ENCODE data around the gene SMIM3.
A peak's percentile ranks its signal among the peaks of the same experiment; 100 is the strongest.

Gene SMIM3

DNA sequence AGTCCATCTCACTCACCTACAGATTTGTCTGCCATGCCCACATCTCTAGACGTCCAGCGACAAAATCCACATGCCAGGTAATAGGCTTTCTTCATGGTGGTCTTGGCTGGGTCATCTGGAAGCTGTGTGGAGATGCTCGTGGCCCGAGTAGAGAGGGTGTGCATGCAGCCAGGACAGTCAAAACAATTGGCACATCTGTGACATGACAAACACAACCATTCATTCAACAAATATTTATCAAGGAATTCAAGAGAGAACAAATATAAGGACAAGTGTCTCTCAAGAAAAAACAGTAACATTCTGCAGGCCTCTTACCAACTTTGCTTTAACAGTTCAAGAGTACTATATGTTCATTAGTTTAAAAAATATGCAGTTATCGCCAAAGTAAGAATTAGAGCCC is 25.1 kb upstream of the SMIM3 start:
- Histone ChIP-seq H3K4me1 (ENCODE audit: control insufficient read depth in 1 of 2, insufficient read depth in 2 of 2, low read length in 2 of 2) (peaks cover 5 to 18% of the 10 kb centered on the region in 2 donors), H3K27me3 (ENCODE audit: low read depth, low read length) (no peaks in the 10 kb centered on the region), H3K9me3 (ENCODE audit: control insufficient read depth in 1 of 2, low read length in 2 of 2) (no peaks in the 10 kb centered on the region), H3K4me3 (ENCODE audit: low read depth in 1 of 2, low read length in 2 of 2) (no peak overlapping the region), H3K36me3 (ENCODE audit: control insufficient read depth in 1 of 2, insufficient read depth in 2 of 2, low read length in 2 of 2) (peaks cover 35 to 48% of the 10 kb centered on the region in 2 donors), H3K27ac (ENCODE audit: low read length) (no peak overlapping the region)

DNA sequence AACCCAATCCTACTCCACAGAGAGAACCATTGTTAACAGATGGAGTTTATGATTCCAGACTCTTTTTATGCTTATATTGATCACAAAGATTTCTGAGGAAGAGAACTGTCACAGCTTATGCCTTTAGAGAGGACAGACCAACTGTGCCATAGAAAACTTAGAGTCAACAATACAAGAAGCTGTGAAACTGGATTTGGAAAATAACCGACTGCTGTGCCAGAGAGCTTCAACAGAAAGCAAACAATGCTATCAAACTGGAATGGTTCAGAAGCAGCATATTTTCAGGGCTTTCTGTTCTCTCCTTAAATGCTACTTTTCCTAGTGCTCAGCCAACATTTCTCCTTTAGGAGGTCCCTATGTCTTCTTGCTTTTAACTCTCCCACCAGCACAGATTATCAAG is 24.7 kb upstream of the SMIM3 start:
- Histone ChIP-seq H3K27ac (ENCODE audit: low read length) (no peak overlapping the region), H3K9me3 (ENCODE audit: control insufficient read depth in 1 of 2, low read length in 2 of 2) (no peaks in the 10 kb centered on the region), H3K4me1 (ENCODE audit: control insufficient read depth in 1 of 2, insufficient read depth in 2 of 2, low read length in 2 of 2) (peaks cover 5 to 18% of the 10 kb centered on the region in 2 donors), H3K27me3 (ENCODE audit: low read depth, low read length) (no peaks in the 10 kb centered on the region), H3K4me3 (ENCODE audit: low read depth in 1 of 2, low read length in 2 of 2) (no peak overlapping the region), H3K36me3 (ENCODE audit: control insufficient read depth in 1 of 2, insufficient read depth in 2 of 2, low read length in 2 of 2) (peaks cover 38 to 48% of the 10 kb centered on the region in 2 donors)

DNA sequence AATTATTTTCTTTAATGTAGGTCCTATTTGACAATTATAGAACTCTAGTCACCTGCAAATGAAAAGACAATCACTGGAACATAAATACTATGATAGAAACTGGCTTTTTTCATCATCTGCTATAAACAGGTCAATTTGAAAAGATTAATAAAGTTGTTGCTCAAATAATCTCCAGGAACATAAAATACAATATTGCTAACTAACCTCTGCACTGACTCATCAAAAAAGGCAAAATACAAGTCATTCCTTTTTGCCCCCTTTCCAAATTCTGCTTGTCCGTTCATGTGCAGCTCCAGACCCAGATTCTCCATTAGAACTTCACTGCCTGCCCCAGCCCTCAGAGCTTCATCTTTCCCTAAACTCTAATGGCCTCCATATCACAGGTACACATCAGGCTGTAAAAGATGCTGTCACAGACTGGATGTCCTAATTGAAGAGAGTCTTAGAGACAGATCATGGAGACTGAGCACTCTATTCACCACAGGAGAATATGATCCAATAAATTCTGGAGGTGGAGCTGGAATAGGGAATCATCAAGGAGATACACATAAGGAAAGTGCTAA is 21.4 kb upstream of the SMIM3 start:
- H3K4me3 ChIP-seq (ENCODE audit: low read depth in 1 of 2, low read length in 2 of 2), result peak overlapping the region in 1 of 2 donors; percentile 12
- no peak overlapping the region for H3K27ac ChIP-seq (ENCODE audit: low read length)
- H3K4me1 ChIP-seq (ENCODE audit: control insufficient read depth in 1 of 2, insufficient read depth in 2 of 2, low read length in 2 of 2), result peaks cover 5 to 14% of the 10 kb centered on the region in 2 donors
- no peaks in the 10 kb centered on the region for H3K9me3 ChIP-seq (ENCODE audit: control insufficient read depth in 1 of 2, low read length in 2 of 2)
- H3K27me3 ChIP-seq (ENCODE audit: low read depth, low read length), result no peaks in the 10 kb centered on the region
- H3K36me3 ChIP-seq (ENCODE audit: control insufficient read depth in 1 of 2, insufficient read depth in 2 of 2, low read length in 2 of 2), result peaks cover 24 to 30% of the 10 kb centered on the region in 2 donors

DNA sequence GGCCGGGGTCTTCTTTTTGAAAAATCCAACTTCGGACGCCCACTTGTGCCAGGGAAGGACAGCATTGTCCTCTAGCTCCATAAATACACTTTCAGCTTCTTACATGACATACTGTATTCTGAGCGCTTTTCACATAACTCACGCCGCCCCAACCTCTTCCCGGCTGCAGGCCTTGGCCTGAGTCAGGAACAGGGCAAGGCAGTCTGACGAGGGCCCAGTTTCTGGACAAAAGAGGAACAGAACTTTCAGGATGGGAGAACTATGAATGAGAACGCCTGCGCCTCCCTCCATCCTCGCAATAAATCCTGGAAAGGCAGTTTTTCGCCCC is 20.4 kb upstream of the SMIM3 start:
- Histone ChIP-seq H3K9me3 (ENCODE audit: control insufficient read depth in 1 of 2, low read length in 2 of 2) (no peaks in the 10 kb centered on the region), H3K4me1 (ENCODE audit: control insufficient read depth in 1 of 2, insufficient read depth in 2 of 2, low read length in 2 of 2) (peaks cover 5 to 14% of the 10 kb centered on the region in 2 donors), H3K27ac (ENCODE audit: low read length) (peak overlapping the region; percentile 99), H3K4me3 (ENCODE audit: low read depth in 1 of 2, low read length in 2 of 2) (peak overlapping the region; percentile 77 to 84), H3K27me3 (ENCODE audit: low read depth, low read length) (no peaks in the 10 kb centered on the region), H3K36me3 (ENCODE audit: control insufficient read depth in 1 of 2, insufficient read depth in 2 of 2, low read length in 2 of 2) (peaks cover 17 to 24% of the 10 kb centered on the region in 2 donors)

DNA sequence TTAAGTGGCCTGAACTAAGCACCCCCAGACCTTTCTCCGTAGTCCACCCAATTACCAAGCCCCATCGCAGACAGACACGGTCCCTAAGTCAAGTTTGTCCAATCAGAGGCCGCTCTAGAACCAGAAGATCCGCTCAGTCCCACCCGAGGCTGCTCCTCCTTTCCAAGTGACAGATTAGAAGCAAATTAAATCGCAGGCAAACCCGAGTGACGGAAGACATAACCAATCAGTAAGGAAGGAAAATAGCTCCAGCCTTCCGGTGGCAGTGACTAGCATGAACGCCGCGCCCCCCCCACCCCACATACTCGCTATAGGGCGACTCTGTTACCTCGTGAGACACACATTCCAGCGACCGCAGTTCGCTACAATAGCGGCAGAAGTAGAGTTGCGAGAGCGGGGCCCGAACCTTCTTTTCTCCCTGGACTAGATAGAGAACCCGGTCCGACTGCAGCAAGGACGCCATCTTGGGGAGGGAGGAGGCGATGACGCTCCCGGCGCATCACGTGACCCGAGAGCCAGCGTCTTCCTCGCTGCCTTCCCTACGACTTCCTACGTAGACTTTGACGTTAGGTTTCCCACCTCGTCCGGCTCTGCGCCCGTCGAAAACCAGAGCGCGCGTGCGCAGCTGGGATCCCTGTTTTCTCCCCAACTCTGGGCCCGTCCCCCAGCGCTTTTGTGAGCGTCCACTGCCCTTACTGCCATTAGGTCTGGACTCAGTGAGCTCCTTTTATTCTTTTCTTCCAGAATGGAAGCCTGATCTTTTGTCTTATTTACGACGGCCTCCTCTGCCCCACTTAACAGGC is 19.8 kb upstream of the SMIM3 start, which contains the start of gene DCTN4:
DCTN4 (minus strand) TSS at position 487 of the 803 bp plus-strand sequence; CDS start at position 463, 24 bp downstream.
- Histone ChIP-seq H3K27ac (ENCODE audit: low read length) (peak within 1 kb of the TSS; percentile 99), H3K4me3 (ENCODE audit: low read depth in 1 of 2, low read length in 2 of 2) (peak within 1 kb of the TSS; percentile 77 to 84), H3K36me3 (ENCODE audit: control insufficient read depth in 1 of 2, insufficient read depth in 2 of 2, low read length in 2 of 2) (peaks cover 11 to 20% of the 10 kb centered on the region in 2 donors), H3K4me1 (ENCODE audit: control insufficient read depth in 1 of 2, insufficient read depth in 2 of 2, low read length in 2 of 2) (peaks cover 5 to 14% of the 10 kb centered on the region in 2 donors), H3K27me3 (ENCODE audit: low read depth, low read length) (no peaks in the 10 kb centered on the region), H3K9me3 (ENCODE audit: control insufficient read depth in 1 of 2, low read length in 2 of 2) (no peaks in the 10 kb centered on the region)

DNA sequence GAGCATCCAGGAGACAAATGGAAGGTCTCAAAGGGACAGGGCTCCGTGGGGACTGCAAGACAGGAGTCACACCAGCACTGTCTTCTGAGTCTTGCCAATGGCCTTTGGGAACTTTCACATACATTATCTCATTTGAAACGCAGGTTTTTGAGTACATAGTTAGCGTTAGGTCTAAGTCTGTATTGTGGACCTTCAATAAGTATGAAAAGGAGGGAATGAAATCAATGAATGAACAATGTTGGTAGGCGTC is 19.3 kb upstream of the SMIM3 start:
- Histone ChIP-seq H3K27ac (ENCODE audit: low read length) (peak overlapping the region; percentile 99), H3K36me3 (ENCODE audit: control insufficient read depth in 1 of 2, insufficient read depth in 2 of 2, low read length in 2 of 2) (peaks cover 8 to 15% of the 10 kb centered on the region in 2 donors), H3K9me3 (ENCODE audit: control insufficient read depth in 1 of 2, low read length in 2 of 2) (no peaks in the 10 kb centered on the region), H3K4me1 (ENCODE audit: control insufficient read depth in 1 of 2, insufficient read depth in 2 of 2, low read length in 2 of 2) (peaks cover 5 to 14% of the 10 kb centered on the region in 2 donors), H3K4me3 (ENCODE audit: low read depth in 1 of 2, low read length in 2 of 2) (peak overlapping the region; percentile 77 to 84), H3K27me3 (ENCODE audit: low read depth, low read length) (no peaks in the 10 kb centered on the region)

DNA sequence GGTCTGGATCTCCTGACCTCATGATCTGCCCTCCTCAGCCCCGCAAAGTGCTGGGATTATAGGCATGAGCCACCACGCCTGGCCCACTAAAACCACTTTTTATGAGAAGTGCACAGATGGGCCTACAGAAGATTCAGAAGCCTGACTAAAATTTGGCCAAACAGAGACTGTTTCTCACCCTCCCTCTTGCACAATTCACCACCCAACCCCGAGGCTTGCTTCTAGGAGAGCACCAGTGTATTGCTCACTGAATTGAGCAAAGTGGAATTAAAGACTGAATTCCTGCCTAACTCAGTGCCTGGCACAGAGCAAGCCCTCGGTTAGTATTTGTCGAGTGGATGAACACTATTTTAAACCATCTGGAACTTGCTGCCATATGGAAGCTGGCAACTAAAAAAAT is 16.3 kb upstream of the SMIM3 start:
- no peak overlapping the region for H3K4me3 ChIP-seq (ENCODE audit: low read depth in 1 of 2, low read length in 2 of 2)
- H3K9me3 ChIP-seq (ENCODE audit: control insufficient read depth in 1 of 2, low read length in 2 of 2), result no peaks in the 10 kb centered on the region
- H3K27me3 ChIP-seq (ENCODE audit: low read depth, low read length), result no peaks in the 10 kb centered on the region
- H3K4me1 ChIP-seq (ENCODE audit: control insufficient read depth in 1 of 2, insufficient read depth in 2 of 2, low read length in 2 of 2), result peaks cover 3 to 7% of the 10 kb centered on the region in 2 donors
- peaks cover 0 to 3% of the 10 kb centered on the region in 2 donors for H3K36me3 ChIP-seq (ENCODE audit: control insufficient read depth in 1 of 2, insufficient read depth in 2 of 2, low read length in 2 of 2)
- H3K27ac ChIP-seq (ENCODE audit: low read length), result peak overlapping the region; percentile 44

DNA sequence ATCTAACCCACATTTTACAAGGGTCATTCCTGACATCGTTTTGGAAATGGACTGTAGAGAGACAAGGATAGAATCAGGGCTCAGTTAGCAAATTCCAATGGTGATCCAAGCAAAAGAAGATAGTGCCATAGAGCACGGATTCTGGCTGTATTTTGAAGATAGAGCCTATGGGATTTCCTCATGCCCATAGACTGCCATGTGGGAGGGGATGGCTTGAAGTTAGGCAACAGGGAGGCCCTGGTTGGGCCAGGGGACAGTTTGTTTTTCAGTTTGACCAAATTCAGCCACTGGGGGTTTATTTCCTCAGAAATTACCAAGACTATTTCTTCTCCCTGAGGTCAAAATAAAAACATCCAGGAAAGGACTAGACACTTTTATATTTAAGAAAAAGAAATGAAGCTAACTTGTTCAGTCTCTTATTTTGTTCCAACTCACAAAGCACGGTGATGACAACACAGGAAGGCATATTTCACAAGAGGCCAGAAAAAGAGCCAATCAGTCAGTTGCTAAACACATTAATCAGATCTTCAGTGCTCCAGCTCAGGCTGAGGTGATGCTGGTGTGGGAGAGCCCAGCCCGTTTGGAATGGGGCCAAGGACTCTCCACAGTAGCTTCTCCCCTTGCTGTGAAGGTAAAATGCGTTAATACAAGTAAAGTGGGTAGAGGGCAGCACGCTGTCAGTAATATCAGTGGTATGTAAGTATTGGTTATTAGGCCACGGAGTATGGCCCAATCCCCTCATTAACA is 15.4 kb upstream of the SMIM3 start:
- no peaks in the 10 kb centered on the region for H3K4me1 ChIP-seq (ENCODE audit: control insufficient read depth in 1 of 2, insufficient read depth in 2 of 2, low read length in 2 of 2)
- H3K27me3 ChIP-seq (ENCODE audit: low read depth, low read length), result no peaks in the 10 kb centered on the region
- H3K9me3 ChIP-seq (ENCODE audit: control insufficient read depth in 1 of 2, low read length in 2 of 2), result no peaks in the 10 kb centered on the region
- peaks cover 0 to 3% of the 10 kb centered on the region in 2 donors for H3K36me3 ChIP-seq (ENCODE audit: control insufficient read depth in 1 of 2, insufficient read depth in 2 of 2, low read length in 2 of 2)
- H3K27ac ChIP-seq (ENCODE audit: low read length), result peak overlapping the region; percentile 44
- no peak overlapping the region for H3K4me3 ChIP-seq (ENCODE audit: low read depth in 1 of 2, low read length in 2 of 2)

DNA sequence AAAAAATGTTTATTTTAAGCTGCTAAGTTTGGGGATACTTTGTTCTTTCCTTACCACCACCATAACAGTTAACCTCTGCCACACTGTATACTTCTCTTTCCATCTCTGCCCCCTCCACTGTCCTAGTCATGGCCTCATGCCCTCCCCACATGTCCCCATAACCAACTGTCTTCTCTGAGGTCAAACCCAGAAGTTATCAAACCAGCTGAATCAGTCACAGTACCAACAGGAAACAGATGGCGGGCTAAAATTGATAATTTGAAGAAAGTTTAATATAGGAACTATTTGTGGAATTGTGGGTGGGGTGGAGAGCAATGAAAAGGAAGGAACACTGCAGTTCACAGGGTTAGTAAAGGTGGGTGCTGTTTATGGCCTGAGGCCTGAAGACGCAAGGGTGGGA is 14.0 kb upstream of the SMIM3 start:
- Histone ChIP-seq H3K9me3 (ENCODE audit: control insufficient read depth in 1 of 2, low read length in 2 of 2) (no peaks in the 10 kb centered on the region), H3K27ac (ENCODE audit: low read length) (peak overlapping the region; percentile 24), H3K4me1 (ENCODE audit: control insufficient read depth in 1 of 2, insufficient read depth in 2 of 2, low read length in 2 of 2) (no peaks in the 10 kb centered on the region), H3K36me3 (ENCODE audit: control insufficient read depth in 1 of 2, insufficient read depth in 2 of 2, low read length in 2 of 2) (no peaks in the 10 kb centered on the region), H3K4me3 (ENCODE audit: low read depth in 1 of 2, low read length in 2 of 2) (no peak overlapping the region), H3K27me3 (ENCODE audit: low read depth, low read length) (no peaks in the 10 kb centered on the region)

DNA sequence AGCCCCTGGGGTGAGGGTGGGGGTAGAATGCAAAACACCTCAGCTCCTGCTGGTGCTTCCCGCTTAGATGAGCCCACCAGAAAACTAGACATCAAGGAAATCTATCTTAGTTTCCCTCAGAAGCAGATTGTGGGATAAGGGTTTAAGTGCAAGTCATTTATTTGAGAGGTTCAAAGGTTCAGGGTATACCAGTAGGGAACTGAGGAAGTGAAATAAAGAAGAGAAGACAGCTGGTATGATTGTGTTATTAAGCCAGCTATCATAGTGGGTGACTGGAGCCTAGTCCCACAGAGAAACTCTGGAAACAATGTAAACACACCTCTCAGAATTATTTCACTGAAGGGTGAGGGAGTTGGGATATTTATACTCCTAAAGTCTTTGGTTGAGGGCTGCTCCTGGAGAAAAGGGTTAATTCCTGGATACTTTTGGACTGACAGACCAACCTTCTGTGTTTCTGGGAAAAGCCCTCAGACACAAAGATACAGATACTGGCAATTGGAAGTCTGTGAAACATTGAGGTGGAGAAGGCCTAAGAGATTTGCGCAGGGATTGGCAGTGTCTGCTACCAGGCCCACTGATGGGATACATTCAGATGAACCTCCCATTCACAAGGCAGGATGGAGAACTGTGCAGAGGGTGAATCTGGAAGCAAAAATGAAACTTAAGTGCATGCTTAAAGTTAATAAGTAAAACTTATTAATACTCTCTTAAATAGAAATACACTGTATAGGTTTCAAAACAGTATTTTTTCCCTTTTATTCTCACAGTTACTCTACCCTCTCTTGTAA is 13.4 kb upstream of the SMIM3 start:
- no peak overlapping the region for H3K4me3 ChIP-seq (ENCODE audit: low read depth in 1 of 2, low read length in 2 of 2)
- no peaks in the 10 kb centered on the region for H3K27me3 ChIP-seq (ENCODE audit: low read depth, low read length)
- H3K4me1 ChIP-seq (ENCODE audit: control insufficient read depth in 1 of 2, insufficient read depth in 2 of 2, low read length in 2 of 2), result no peaks in the 10 kb centered on the region
- no peaks in the 10 kb centered on the region for H3K36me3 ChIP-seq (ENCODE audit: control insufficient read depth in 1 of 2, insufficient read depth in 2 of 2, low read length in 2 of 2)
- H3K9me3 ChIP-seq (ENCODE audit: control insufficient read depth in 1 of 2, low read length in 2 of 2), result no peaks in the 10 kb centered on the region
- H3K27ac ChIP-seq (ENCODE audit: low read length), result peak overlapping the region; percentile 24

DNA sequence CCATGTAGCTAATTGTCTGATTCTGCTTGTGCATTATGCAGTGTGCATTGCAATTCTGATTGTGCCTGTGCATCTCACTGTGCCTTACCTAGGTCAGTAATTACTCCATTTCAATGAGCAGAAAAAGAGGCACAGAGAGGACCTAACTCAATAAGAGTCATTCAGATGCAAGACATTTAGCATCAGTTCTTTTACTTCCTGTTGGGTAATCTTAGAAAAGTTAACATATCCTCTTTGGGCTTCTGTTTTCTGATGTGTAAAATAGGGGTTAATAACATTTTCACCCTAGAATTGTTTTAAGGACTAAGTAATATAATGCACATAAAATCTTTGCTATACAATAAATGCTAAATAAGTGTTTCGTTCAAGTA is 12.8 kb upstream of the SMIM3 start:
- Histone ChIP-seq H3K4me1 (ENCODE audit: control insufficient read depth in 1 of 2, insufficient read depth in 2 of 2, low read length in 2 of 2) (no peaks in the 10 kb centered on the region), H3K9me3 (ENCODE audit: control insufficient read depth in 1 of 2, low read length in 2 of 2) (no peaks in the 10 kb centered on the region), H3K36me3 (ENCODE audit: control insufficient read depth in 1 of 2, insufficient read depth in 2 of 2, low read length in 2 of 2) (no peaks in the 10 kb centered on the region), H3K27me3 (ENCODE audit: low read depth, low read length) (no peaks in the 10 kb centered on the region), H3K27ac (ENCODE audit: low read length) (peak overlapping the region; percentile 24), H3K4me3 (ENCODE audit: low read depth in 1 of 2, low read length in 2 of 2) (no peak overlapping the region)
